GM12878 (cell line): ENCODE results near the gene SMARCB1. TPM values are rescaled to one million over a fixed set of nuclear protein-coding genes. Genes with fewer than 3 reads are reported as not detected.

Experiments used
- CBFB ChIP-seq: IDR thresholded peaks from 2 replicates; pipeline ENCODE4 v1.6.1; 2016; ENCODE audit warnings: antibody characterized with exemption, low read depth
- CUX1 ChIP-seq: IDR thresholded peaks from 2 replicates; pipeline ENCODE4 v1.6.1; 2012; ENCODE audit warnings: improper control_type of control experiment, low read depth, low read length; ENCODE audit not compliant: insufficient replicate concordance
- EZH2 ChIP-seq: IDR thresholded peaks from 2 replicates; pipeline ENCODE4 v1.6.1; 2012; ENCODE audit warnings: low read depth, mild to moderate bottlenecking, control low read depth, inconsistent platforms, low read length, borderline replicate concordance; ENCODE audit not compliant: control insufficient read depth
- JUNB ChIP-seq: IDR thresholded peaks from 2 replicates; pipeline ENCODE4 v1.6.1; 2016; ENCODE audit warnings: antibody characterized with exemption, mild to moderate bottlenecking
- MEF2A ChIP-seq: IDR thresholded peaks from 2 replicates; pipeline ENCODE4 v1.6.1; 2011; ENCODE audit warnings: low read depth, mild to moderate bottlenecking, low read length, moderate library complexity; ENCODE audit not compliant: insufficient read depth
- PBX3 ChIP-seq: IDR thresholded peaks from 2 replicates; pipeline ENCODE4 v1.6.1; 2011; ENCODE audit warnings: mild to moderate bottlenecking, low read depth, low read length, moderate library complexity; ENCODE audit not compliant: insufficient replicate concordance
- SMARCA5 ChIP-seq: fragments of 450-650 bp; IDR thresholded peaks from 2 replicates; pipeline ENCODE4 v1.6.1; 2017; ENCODE audit warnings: mild to moderate bottlenecking
- SRF ChIP-seq, 2 experiments: IDR thresholded peaks; 2 replicates each; pipeline ENCODE4 v1.6.1; 2011; ENCODE audit warnings: low read depth in 2 of 2, low read length in 2 of 2, mild to moderate bottlenecking in 1 of 2, moderate library complexity in 1 of 2
- YY1 ChIP-seq: IDR thresholded peaks from 2 replicates; pipeline ENCODE4 v1.6.1; 2011; ENCODE audit warnings: low read depth, mild to moderate bottlenecking, low read length
- polyA plus RNA-seq, 11 experiments: library from polyadenylated mRNA; depleted of rRNA in 4 of 11; unstranded in 6 of 11; stranded (reverse) in 5 of 11; fragments of >200 nt; fragmentation: Nextera tagmentation in 4 of 11; fragmentation: Illumina TruSeq in 1 of 11; extraction: Ambion mirVana in 4 of 11; extraction: Trizol in 1 of 11; gene quantifications; 1 replicate in 1 of 11; 2 replicates in 10 of 11; pipeline versions ENCODE4 v1.2.1 to v1.2.3, GENCODE V29; 2011 to 2016; ENCODE audit warnings: inconsistent platforms in 2 of 11, missing spikeins in 2 of 11, low read depth in 1 of 11
- total RNA-seq, 4 experiments: library from RNA; depleted of rRNA in 3 of 4; stranded (reverse); fragments of >200 nt in 3 of 4; fragmentation: Illumina TruSeq in 1 of 4; extraction: Trizol in 1 of 4; gene quantifications; 2 replicates each; pipeline versions ENCODE4 v1.2.1 to v1.2.3, GENCODE V29; 2013 to 2021
- TF ChIP-seq, protein P1 (sequence below): fragments of 450-650 bp; formaldehyde crosslinking; IDR thresholded peaks from 2 replicates; pipeline ENCODE4 v1.4.0; 2022; ENCODE audit warnings: mild to moderate bottlenecking, moderate library complexity
- TF ChIP-seq, protein P2 (sequence below): fragments of 450-650 bp; IDR thresholded peaks from 2 replicates; pipeline ENCODE4 v1.6.1; 2017; ENCODE audit warnings: antibody characterized with exemption, mild to moderate bottlenecking, moderate library complexity
- TF ChIP-seq, protein P3 (sequence below): fragments of 450-650 bp; conservative IDR thresholded peaks from 2 replicates; pipeline ENCODE4 v1.6.1; 2017; ENCODE audit warnings: mild to moderate bottlenecking, moderate library complexity

The SMARCB1 gene
- total and polyA plus RNA-seq, 10 of the 15 experiments (the other 5 are each of a cell fraction or from before 2014, with no cell fraction given) = 9.1 to 215 (median 183) TPM

DNA sequence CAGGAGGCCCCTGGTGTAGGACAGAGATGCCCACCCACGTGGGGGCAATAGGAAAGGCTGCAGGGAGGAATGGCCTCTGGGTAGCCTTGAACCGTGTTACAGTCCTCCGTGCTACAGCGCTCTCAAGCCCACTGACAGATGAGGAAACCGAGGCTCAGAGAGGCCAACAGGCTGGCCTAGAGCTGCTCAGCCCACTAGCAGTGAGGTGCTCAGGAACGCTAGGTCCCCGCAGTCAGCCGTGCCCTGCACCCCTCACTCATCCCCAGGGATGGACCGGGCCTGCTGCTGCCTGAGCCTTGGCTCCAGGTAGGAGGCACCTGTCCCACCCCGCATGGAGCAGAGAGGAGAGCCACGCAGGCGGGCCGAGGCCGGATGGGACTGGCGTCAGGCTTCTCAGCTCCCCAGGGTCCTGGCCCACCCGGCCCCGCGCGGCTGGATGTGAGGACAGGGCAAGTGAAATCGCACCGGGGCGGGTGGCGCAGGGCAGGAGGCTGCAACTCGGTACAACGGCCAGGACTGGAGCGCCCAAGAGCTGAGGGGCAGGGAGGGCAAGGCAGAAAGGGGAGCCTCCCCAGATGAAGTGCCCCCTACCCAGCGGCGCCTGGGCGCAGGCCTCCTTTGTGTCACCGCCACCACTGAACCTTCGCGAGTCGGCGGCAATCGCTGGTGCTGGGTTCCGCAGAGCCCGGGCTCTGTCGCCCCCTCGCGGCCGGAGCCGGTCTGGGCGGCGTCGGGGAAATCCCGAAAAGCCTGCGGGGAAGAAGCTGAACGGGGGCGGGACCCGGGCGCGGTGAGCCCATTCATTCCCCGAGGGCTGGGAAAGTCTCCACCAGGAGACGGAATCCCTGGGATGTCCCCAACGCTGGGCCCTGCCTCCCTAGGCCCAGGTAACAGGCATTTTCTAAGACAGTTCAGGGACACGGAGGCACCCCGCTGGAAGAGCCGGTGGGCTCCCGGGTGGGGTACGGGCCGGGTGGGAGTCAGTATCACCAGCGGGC lies 62.5 kb downstream of the SMARCB1 start (continued):
- TF ChIP-seq EZH2 (no peak), CUX1 (no peak), YY1 (peak; percentile 76), PBX3 (no peak), SMARCA5 (peak; percentile 63), JUNB (no peak), CBFB (no peak), MEF2A (0 out of 2 replicates have a peak, but pooled peaks have one; percentile 26), SRF (IDR thresholded peaks at IDR 0.05; ENCODE audit: low read depth in 2 of 2, low read length in 2 of 2) (0 out of 4 replicates have a peak, but pooled peaks of 1 of the 2 experiments have one; percentile 30)
- TF ChIP-seq, protein P1, sequence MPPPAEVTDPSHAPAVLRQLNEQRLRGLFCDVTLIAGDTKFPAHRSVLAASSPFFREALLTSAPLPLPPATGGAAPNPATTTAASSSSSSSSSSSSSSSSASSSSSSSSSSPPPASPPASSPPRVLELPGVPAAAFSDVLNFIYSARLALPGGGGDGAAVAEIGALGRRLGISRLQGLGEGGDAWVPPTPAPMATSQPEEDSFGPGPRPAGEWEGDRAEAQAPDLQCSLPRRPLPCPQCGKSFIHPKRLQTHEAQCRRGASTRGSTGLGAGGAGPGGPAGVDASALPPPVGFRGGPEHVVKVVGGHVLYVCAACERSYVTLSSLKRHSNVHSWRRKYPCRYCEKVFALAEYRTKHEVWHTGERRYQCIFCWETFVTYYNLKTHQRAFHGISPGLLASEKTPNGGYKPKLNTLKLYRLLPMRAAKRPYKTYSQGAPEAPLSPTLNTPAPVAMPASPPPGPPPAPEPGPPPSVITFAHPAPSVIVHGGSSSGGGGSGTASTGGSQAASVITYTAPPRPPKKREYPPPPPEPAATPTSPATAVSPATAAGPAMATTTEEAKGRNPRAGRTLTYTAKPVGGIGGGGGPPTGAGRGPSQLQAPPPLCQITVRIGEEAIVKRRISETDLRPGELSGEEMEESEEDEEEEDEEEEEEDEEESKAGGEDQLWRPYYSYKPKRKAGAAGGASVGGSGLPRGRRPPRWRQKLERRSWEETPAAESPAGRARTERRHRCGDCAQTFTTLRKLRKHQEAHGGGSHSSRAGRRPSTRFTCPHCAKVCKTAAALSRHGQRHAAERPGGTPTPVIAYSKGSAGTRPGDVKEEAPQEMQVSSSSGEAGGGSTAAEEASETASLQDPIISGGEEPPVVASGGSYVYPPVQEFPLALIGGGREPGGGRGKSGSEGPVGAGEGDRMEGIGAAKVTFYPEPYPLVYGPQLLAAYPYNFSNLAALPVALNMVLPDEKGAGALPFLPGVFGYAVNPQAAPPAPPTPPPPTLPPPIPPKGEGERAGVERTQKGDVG = no peak
- TF ChIP-seq, protein P2, sequence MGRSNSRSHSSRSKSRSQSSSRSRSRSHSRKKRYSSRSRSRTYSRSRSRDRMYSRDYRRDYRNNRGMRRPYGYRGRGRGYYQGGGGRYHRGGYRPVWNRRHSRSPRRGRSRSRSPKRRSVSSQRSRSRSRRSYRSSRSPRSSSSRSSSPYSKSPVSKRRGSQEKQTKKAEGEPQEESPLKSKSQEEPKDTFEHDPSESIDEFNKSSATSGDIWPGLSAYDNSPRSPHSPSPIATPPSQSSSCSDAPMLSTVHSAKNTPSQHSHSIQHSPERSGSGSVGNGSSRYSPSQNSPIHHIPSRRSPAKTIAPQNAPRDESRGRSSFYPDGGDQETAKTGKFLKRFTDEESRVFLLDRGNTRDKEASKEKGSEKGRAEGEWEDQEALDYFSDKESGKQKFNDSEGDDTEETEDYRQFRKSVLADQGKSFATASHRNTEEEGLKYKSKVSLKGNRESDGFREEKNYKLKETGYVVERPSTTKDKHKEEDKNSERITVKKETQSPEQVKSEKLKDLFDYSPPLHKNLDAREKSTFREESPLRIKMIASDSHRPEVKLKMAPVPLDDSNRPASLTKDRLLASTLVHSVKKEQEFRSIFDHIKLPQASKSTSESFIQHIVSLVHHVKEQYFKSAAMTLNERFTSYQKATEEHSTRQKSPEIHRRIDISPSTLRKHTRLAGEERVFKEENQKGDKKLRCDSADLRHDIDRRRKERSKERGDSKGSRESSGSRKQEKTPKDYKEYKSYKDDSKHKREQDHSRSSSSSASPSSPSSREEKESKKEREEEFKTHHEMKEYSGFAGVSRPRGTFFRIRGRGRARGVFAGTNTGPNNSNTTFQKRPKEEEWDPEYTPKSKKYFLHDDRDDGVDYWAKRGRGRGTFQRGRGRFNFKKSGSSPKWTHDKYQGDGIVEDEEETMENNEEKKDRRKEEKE = no peak
- TF ChIP-seq, protein P3, sequence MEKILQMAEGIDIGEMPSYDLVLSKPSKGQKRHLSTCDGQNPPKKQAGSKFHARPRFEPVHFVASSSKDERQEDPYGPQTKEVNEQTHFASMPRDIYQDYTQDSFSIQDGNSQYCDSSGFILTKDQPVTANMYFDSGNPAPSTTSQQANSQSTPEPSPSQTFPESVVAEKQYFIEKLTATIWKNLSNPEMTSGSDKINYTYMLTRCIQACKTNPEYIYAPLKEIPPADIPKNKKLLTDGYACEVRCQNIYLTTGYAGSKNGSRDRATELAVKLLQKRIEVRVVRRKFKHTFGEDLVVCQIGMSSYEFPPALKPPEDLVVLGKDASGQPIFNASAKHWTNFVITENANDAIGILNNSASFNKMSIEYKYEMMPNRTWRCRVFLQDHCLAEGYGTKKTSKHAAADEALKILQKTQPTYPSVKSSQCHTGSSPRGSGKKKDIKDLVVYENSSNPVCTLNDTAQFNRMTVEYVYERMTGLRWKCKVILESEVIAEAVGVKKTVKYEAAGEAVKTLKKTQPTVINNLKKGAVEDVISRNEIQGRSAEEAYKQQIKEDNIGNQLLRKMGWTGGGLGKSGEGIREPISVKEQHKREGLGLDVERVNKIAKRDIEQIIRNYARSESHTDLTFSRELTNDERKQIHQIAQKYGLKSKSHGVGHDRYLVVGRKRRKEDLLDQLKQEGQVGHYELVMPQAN = no peak
